H1 (cell line): ENCODE measurements around the gene DHX32.

Experiments used
- EGR1 ChIP-seq: IDR thresholded peaks from 2 replicates; pipeline ENCODE4 v1.6.1; 2011; ENCODE audit warnings: low read depth, low read length, borderline replicate concordance
- POLR2A ChIP-seq, 2 experiments: IDR thresholded peaks; 1 replicate in 1 of 2; 2 replicates in 1 of 2; pipeline ENCODE4 v1.6.1; 2011; ENCODE audit warnings: low read depth in 2 of 2, low read length in 2 of 2, mild to moderate bottlenecking in 2 of 2; ENCODE audit errors: control extremely low read depth in 1 of 2
- RFX5 ChIP-seq: IDR thresholded peaks from 2 replicates; pipeline ENCODE4 v1.6.1; 2011; ENCODE audit warnings: low read depth, low read length, improper control_type of control experiment, borderline replicate concordance
- TAF1 ChIP-seq: IDR thresholded peaks from 2 replicates; pipeline ENCODE4 v1.6.1; 2011; ENCODE audit warnings: mild to moderate bottlenecking, low read depth, low read length
- TAF7 ChIP-seq: optimal IDR thresholded peaks from 2 replicates; pipeline ENCODE3; 2011; ENCODE audit warnings: low read depth, mild to moderate bottlenecking, inconsistent platforms, low read length, moderate library complexity, borderline replicate concordance
- TF ChIP-seq, protein P1 (sequence below), 3 experiments: IDR thresholded peaks; 1 replicate in 2 of 3; 2 replicates in 1 of 3; pipeline versions ENCODE4 v1.5.1 to v1.6.1; 2011; ENCODE audit warnings: low read length in 3 of 3, mild to moderate bottlenecking in 3 of 3, inconsistent platforms in 2 of 3, low read depth in 1 of 3, moderate library complexity in 1 of 3; ENCODE audit not compliant: insufficient read depth in 1 of 3; ENCODE audit errors: control extremely low read depth in 1 of 3

- TF ChIP-seq RFX5 = no peak
- TF ChIP-seq, protein P1, sequence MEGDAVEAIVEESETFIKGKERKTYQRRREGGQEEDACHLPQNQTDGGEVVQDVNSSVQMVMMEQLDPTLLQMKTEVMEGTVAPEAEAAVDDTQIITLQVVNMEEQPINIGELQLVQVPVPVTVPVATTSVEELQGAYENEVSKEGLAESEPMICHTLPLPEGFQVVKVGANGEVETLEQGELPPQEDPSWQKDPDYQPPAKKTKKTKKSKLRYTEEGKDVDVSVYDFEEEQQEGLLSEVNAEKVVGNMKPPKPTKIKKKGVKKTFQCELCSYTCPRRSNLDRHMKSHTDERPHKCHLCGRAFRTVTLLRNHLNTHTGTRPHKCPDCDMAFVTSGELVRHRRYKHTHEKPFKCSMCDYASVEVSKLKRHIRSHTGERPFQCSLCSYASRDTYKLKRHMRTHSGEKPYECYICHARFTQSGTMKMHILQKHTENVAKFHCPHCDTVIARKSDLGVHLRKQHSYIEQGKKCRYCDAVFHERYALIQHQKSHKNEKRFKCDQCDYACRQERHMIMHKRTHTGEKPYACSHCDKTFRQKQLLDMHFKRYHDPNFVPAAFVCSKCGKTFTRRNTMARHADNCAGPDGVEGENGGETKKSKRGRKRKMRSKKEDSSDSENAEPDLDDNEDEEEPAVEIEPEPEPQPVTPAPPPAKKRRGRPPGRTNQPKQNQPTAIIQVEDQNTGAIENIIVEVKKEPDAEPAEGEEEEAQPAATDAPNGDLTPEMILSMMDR (IDR thresholded peaks at IDR 0.05; ENCODE audit: control extremely low read depth in 1 of 3, insufficient read depth in 1 of 3, low read depth in 1 of 3, low read length in 3 of 3) = no peak
- no peak for TF ChIP-seq EGR1
- no peak for TF ChIP-seq POLR2A (IDR thresholded peaks at IDR 0.05; ENCODE audit: control extremely low read depth in 1 of 2, low read depth in 2 of 2, low read length in 2 of 2)
- no peak for TF ChIP-seq TAF7
- no peak for TF ChIP-seq TAF1
Observed at GRCh38 chr10:125840406-125840805, 40.7 kb downstream of the DHX32 start.
